CD4-positive, alpha-beta T cell (primary cell): ENCODE data around the gene CLSTN3. TPM values are rescaled to one million over a fixed set of nuclear protein-coding genes. Genes with fewer than 3 reads are reported as not detected.

Source experiments
- ATAC-seq: fragments of 200-7000 bp; cut with Tn5 transposase; one replicate; pipeline ENCODE4 v1.10.0; 2022; ENCODE audit warnings: mild to moderate bottlenecking; ENCODE audit not compliant: poor library complexity
- CTCF ChIA-PET: fragments of 350-600 bp; sonication (Branson Sonifier 250); formaldehyde crosslinking; loops from one replicate; lab custom pipeline; 2021; ENCODE audit warnings: antibody characterized with exemption, inconsistent platforms; lab: Charles Lee
- POLR2A ChIA-PET: fragments of 350-600 bp; sonication (Branson Sonifier 250); formaldehyde crosslinking; loops from one replicate; lab custom pipeline; 2021; ENCODE audit warnings: antibody characterized with exemption, inconsistent platforms; lab: Charles Lee
- DNase-seq, 14 experiments: peaks; one replicate each; pipeline ENCODE4 v3.0.0-alpha.2; 2013 to 2020; ENCODE audit warnings: mixed read lengths in 2 of 14
- H3K27ac ChIP-seq, 2 donors: one replicate each; pipeline versions ENCODE4 v1.5.1 to v1.7.0; 2013; ENCODE audit warnings: low read length in 2 of 2, low read depth in 1 of 2, mild to moderate bottlenecking in 1 of 2
- H3K27me3 ChIP-seq, 2 experiments: 1 replicate in 1 of 2; 2 replicates in 1 of 2; pipeline versions ENCODE4 v1.6.1 to v1.7.0; 2013; ENCODE audit warnings: low read length in 2 of 2, control low read depth in 1 of 2, mild to moderate bottlenecking in 1 of 2, moderate library complexity in 1 of 2; ENCODE audit not compliant: insufficient read depth in 2 of 2, control insufficient read depth in 1 of 2
- H3K36me3 ChIP-seq: one replicate; pipeline ENCODE4 v1.6.1; 2013; ENCODE audit warnings: low read length, control low read depth; ENCODE audit not compliant: insufficient read depth
- H3K4me1 ChIP-seq: one replicate; pipeline ENCODE4 v1.6.1; 2013; ENCODE audit warnings: low read length, control low read depth; ENCODE audit not compliant: insufficient read depth
- H3K4me3 ChIP-seq: one replicate; pipeline ENCODE4 v1.5.1; 2013; ENCODE audit warnings: mild to moderate bottlenecking, low read length, moderate library complexity
- H3K9me3 ChIP-seq, 2 experiments: 1 replicate in 1 of 2; 2 replicates in 1 of 2; pipeline versions ENCODE4 v1.6.1 to v1.7.0; 2013; ENCODE audit warnings: low read length in 2 of 2, mild to moderate bottlenecking in 2 of 2, control low read depth in 1 of 2, moderate library complexity in 1 of 2; ENCODE audit not compliant: control insufficient read depth in 1 of 2, insufficient read depth in 1 of 2
- H3K27ac Mint-ChIP-seq: one replicate; pipeline ENCODE4 v1.8.0; 2020; ENCODE audit warnings: mixed read lengths
- H3K27me3 Mint-ChIP-seq: one replicate; pipeline ENCODE4 v1.8.0; 2021; ENCODE audit warnings: mixed read lengths
- H3K36me3 Mint-ChIP-seq: one replicate; pipeline ENCODE4 v1.8.0; 2021; ENCODE audit warnings: low read depth, mixed read lengths
- H3K4me1 Mint-ChIP-seq: one replicate; pipeline ENCODE4 v1.8.0; 2021; ENCODE audit warnings: low read depth, mixed read lengths
- H3K4me3 Mint-ChIP-seq: one replicate; pipeline ENCODE4 v1.8.0; 2020; ENCODE audit warnings: mild to moderate bottlenecking, mixed read lengths
- H3K9me3 Mint-ChIP-seq: one replicate; pipeline ENCODE4 v1.8.0; 2020; ENCODE audit warnings: mixed read lengths
- CTCF ChIP-seq: fragments of 200-600 bp; IDR thresholded peaks from one replicate; pipeline ENCODE4 v1.8.0; 2022; ENCODE audit warnings: antibody characterized with exemption, mild to moderate bottlenecking
- intact Hi-C, 2 experiments: fragments of 100-400 bp; cut with DNase I in 1 of 2; cut with micrococcal nuclease in 1 of 2; formaldehyde crosslinking; loops; one replicate each; pipeline versions ENCODE4 v1.15.1 to v1.9.0; 2023 to 2025; cut with DNase I, micrococcal nuclease
- total RNA-seq, 174 experiments: library from RNA in 2 of 174; stranded (reverse) in 2 of 174; gene quantifications; one replicate each; pipeline ENCODE4 v1.2.3 and lab custom pipeline; 2021 to 2026

CLSTN3 gene
- total RNA-seq, 2 experiments from 2014 or later, result 29.1 to 33.9 TPM

- H3K4me1 ChIP-seq, result peaks cover 38% of the 10 kb centered on the region
- peak overlapping the region; percentile 70 for H3K4me3 ChIP-seq
- peaks cover 53% of the 10 kb centered on the region for H3K4me1 Mint-ChIP-seq
- H3K27ac ChIP-seq, result peak overlapping the region; percentile 79 to 80
- H3K9me3 Mint-ChIP-seq, result peaks cover 9% of the 10 kb centered on the region
- DNase-seq (peak in 1 of 14 experiments; percentile 2), ATAC-seq (no peak)
- H3K9me3 ChIP-seq, result no peaks in the 10 kb centered on the region
- peaks cover 50% of the 10 kb centered on the region for H3K36me3 Mint-ChIP-seq
- H3K36me3 ChIP-seq, result peaks cover 21% of the 10 kb centered on the region
- no peaks in the 10 kb centered on the region for H3K27me3 Mint-ChIP-seq
- H3K27ac Mint-ChIP-seq, result peak overlapping the region; percentile 93
- H3K4me3 Mint-ChIP-seq, result peak overlapping the region; percentile 93
- intact Hi-C loops, result loop anchor here (2.0 to 5.0 kb wide), 2 partner anchors 90 to 137 kb away; partner anchors contain the start of genes LPCAT3 (in 2 of the 2), EMG1 (in 1 of the 2) and PHB2 (in 1 of the 2)
- no peaks in the 10 kb centered on the region for H3K27me3 ChIP-seq
- ChIA-PET POLR2A (interaction anchor here (0.9 to 3.8 kb wide), 13 partner anchors 11 to 240 kb away, joined by 3 to 56 read pairs (median 8); partner anchors contain the start of genes C12orf57, C1R, CLSTN3 and ENO2), CTCF (interaction anchor here (0.8 to 3.4 kb wide), 5 partner anchors 15 to 238 kb away, joined by 3 to 16 read pairs (median 7); partner anchors contain the start of gene SPSB2)
- no peak for TF ChIP-seq CTCF
Measured at GRCh38 chr12:7107636-7108002, 22.6 kb upstream of the CLSTN3 start.

GRCh38 chr12:7108003-7108795 lies 22.0 kb upstream of the CLSTN3 start:
- Mint-ChIP-seq H3K27ac (peak overlapping the region; percentile 93), H3K36me3 (peaks cover 45% of the 10 kb centered on the region), H3K4me3 (peak overlapping the region; percentile 93), H3K27me3 (no peaks in the 10 kb centered on the region), H3K4me1 (peaks cover 50% of the 10 kb centered on the region), H3K9me3 (peaks cover 9% of the 10 kb centered on the region)
- intact Hi-C loops, result loop anchor here (2.0 to 5.0 kb wide), 2 partner anchors 91 to 137 kb away; partner anchors contain the start of genes LPCAT3 (in 2 of the 2), EMG1 (in 1 of the 2) and PHB2 (in 1 of the 2)
- ChIA-PET POLR2A (interaction anchor here (0.6 to 3.8 kb wide), 20 partner anchors 10 to 362 kb away, joined by 3 to 56 read pairs (median 6); partner anchors contain the start of genes C12orf57, C1R, CLSTN3 and ENO2), CTCF (interaction anchor here (0.8 to 3.4 kb wide), 6 partner anchors 15 to 239 kb away, joined by 3 to 16 read pairs (median 10); partner anchors contain the start of genes C12orf57, RNU7-1 and SPSB2)
- Histone ChIP-seq H3K36me3 (peaks cover 21% of the 10 kb centered on the region), H3K9me3 (no peaks in the 10 kb centered on the region), H3K4me3 (peak overlapping the region; percentile 70), H3K27me3 (no peaks in the 10 kb centered on the region), H3K27ac (peak overlapping the region; percentile 79 to 80), H3K4me1 (peaks cover 38% of the 10 kb centered on the region)
- no peak for TF ChIP-seq CTCF
- ATAC-seq (peak; percentile 90), DNase-seq (peak; percentile 47 to 87 (median 70))
